Chondrocyte (in vitro differentiated cells): Measurements from ENCODE around the gene CRMP1. TPM values are rescaled to one million over a fixed set of nuclear protein-coding genes. Genes with fewer than 3 reads are reported as not detected.

Experiments
- DNase-seq: peaks from one replicate; pipeline ENCODE4 v3.0.0; 2021; ENCODE audit warnings: mixed read lengths, low spot score
- H3K27ac Mint-ChIP-seq: one replicate; pipeline ENCODE4 v1.8.0; 2021; ENCODE audit warnings: mild to moderate bottlenecking, moderate library complexity, mixed read lengths; ENCODE audit not compliant: unreplicated experiment
- H3K27me3 Mint-ChIP-seq: 2 replicates; pipeline ENCODE4 v1.8.0; 2021; ENCODE audit warnings: low read depth, mixed read lengths
- H3K36me3 Mint-ChIP-seq: 2 replicates; pipeline ENCODE4 v1.8.0; 2021; ENCODE audit warnings: low read depth, mixed read lengths
- H3K4me1 Mint-ChIP-seq: 2 replicates; pipeline ENCODE4 v1.8.0; 2021; ENCODE audit warnings: low read depth, mild to moderate bottlenecking, mixed read lengths
- H3K4me3 Mint-ChIP-seq: one replicate; pipeline ENCODE4 v1.8.0; 2021; ENCODE audit warnings: mild to moderate bottlenecking, moderate library complexity, mixed read lengths; ENCODE audit not compliant: unreplicated experiment
- H3K9me3 Mint-ChIP-seq: 2 replicates; pipeline ENCODE4 v1.8.0; 2021; ENCODE audit warnings: low read depth, mixed read lengths
- microRNA-seq: library from miRNA; unstranded; fragments of <30 nt; microRNA quantifications from one replicate; pipeline ENCODE4 v1.2.0, GENCODE V29; 2020; ENCODE audit warnings: borderline number of aligned reads
- total RNA-seq: library from RNA; stranded (reverse); gene quantifications from 3 replicates; pipeline ENCODE4 v1.2.1, GENCODE V29; 2021
- TF ChIP-seq, protein P1 (sequence below): fragments of 200-600 bp; sonication (generic); IDR thresholded peaks from 2 replicates; pipeline ENCODE4 v1.5.0; 2021; ENCODE audit warnings: antibody characterized with exemption, mild to moderate bottlenecking, moderate library complexity

The CRMP1 gene
- total RNA-seq, 1 donor from 2014 or later, result 59.5 TPM

DNA sequence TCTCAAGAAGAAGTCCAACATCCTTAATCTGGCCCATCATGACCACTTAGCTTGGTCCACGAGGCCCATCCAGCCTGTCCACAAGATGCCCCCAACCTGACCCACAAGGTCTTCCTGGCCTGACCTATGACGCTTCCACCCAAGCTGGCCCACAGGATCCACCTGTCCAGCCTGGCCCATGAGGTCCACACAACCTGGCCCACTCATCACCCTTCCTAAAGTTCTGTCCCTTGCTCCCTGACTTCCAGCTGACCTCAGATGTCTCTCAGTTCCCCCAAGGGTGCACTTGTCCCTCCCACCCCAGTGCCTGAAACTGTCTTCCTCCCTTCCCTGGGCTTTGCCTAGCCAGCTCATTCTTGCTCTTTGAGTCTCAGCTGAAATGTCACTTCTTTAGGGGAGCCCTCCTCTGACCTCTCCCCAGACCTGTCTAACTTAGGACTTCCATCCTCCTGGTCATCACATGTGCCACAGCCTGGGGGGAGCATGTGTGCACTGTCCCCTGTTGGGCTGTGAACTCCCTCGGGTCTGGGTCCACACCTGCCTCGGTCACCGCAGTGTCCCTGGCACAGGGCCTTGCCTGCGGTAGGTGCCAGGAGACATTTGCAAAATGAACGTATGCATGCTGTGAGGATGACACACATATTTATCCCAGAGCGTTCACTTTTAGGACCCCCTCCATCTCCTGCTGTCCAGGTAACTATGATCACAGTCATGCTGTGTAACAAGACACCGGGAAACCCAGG lies 120.2 kb downstream of the CRMP1 start:
- DNase-seq, result no peak
- Mint-ChIP-seq H3K4me3 (no peak overlapping the region), H3K27me3 (no peaks in the 10 kb centered on the region), H3K4me1 (peaks cover 9% of the 10 kb centered on the region), H3K9me3 (peaks cover 18% of the 10 kb centered on the region), H3K27ac (peak overlapping the region; percentile 18), H3K36me3 (peaks cover 49% of the 10 kb centered on the region)
- TF ChIP-seq, protein P1, sequence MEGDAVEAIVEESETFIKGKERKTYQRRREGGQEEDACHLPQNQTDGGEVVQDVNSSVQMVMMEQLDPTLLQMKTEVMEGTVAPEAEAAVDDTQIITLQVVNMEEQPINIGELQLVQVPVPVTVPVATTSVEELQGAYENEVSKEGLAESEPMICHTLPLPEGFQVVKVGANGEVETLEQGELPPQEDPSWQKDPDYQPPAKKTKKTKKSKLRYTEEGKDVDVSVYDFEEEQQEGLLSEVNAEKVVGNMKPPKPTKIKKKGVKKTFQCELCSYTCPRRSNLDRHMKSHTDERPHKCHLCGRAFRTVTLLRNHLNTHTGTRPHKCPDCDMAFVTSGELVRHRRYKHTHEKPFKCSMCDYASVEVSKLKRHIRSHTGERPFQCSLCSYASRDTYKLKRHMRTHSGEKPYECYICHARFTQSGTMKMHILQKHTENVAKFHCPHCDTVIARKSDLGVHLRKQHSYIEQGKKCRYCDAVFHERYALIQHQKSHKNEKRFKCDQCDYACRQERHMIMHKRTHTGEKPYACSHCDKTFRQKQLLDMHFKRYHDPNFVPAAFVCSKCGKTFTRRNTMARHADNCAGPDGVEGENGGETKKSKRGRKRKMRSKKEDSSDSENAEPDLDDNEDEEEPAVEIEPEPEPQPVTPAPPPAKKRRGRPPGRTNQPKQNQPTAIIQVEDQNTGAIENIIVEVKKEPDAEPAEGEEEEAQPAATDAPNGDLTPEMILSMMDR, result no peak

Small RNAs within 50 kb of the gene (microRNA-seq; reads per million reads assigned to microRNA genes)
- not detected for gene MIR378D1

Other genes starting within 250 kb of the CRMP1 start
- 2.8 to 5.5 TPM (median 5.5 TPM) in 3 replicates for gene EVC2, start 184.5 kb downstream of the CRMP1 start, total RNA-seq
- gene EVC, start 181.9 kb downstream of the CRMP1 start, total RNA-seq, result 37.6 to 40.0 TPM (median 39.8 TPM) in 3 replicates
- not detected in 3 replicates for gene C4orf50, start 125.3 kb upstream of the CRMP1 start, total RNA-seq